ENCODE results near the gene A1BG.

A1BG gene

GRCh38 chr19:58352760-58353671 is at the start of gene A1BG:
Gene A1BG, minus strand, starts transcription at chr19:58353492. Its CDS starts 55 bp downstream, at chr19:58353437.
- DNase-seq, result no peak

GRCh38 chr19:58401840-58402421 is 48.6 kb upstream of the A1BG start:
- no peak for DNase-seq

- DNase-seq, result peak; percentile 99
Observed at GRCh38 chr19:58400916-58401839, 47.9 kb upstream of the A1BG start.

- DNase-seq, result peak; percentile 33
Observed at GRCh38 chr19:58400316-58400915, 47.1 kb upstream of the A1BG start.

- no peak for DNase-seq
Observed at GRCh38 chr19:58399903-58400302, 46.6 kb upstream of the A1BG start.

- DNase-seq, result no peak
Observed at GRCh38 chr19:58398545-58398944, 45.3 kb upstream of the A1BG start.

- no peak for DNase-seq
Observed at GRCh38 chr19:58398087-58398486, 44.8 kb upstream of the A1BG start.

GRCh38 chr19:58397533-58398037 is 44.3 kb upstream of the A1BG start:
- DNase-seq, result no peak

GRCh38 chr19:58396691-58397532 is 43.6 kb upstream of the A1BG start:
- no peak for DNase-seq

- DNase-seq, result no peak
Observed at GRCh38 chr19:58395979-58396627, 42.8 kb upstream of the A1BG start.

GRCh38 chr19:58395220-58395978 is 42.1 kb upstream of the A1BG start, which contains the start of gene RNF225:
Gene RNF225, plus strand, starts transcription at chr19:58395656. Its CDS starts 434 bp downstream, at chr19:58396090.
- DNase-seq, result no peak

- no peak for DNase-seq
Observed at GRCh38 chr19:58394821-58395219, 41.5 kb upstream of the A1BG start.

- no peak for DNase-seq
Observed at GRCh38 chr19:58393725-58394033, 40.4 kb upstream of the A1BG start.

GRCh38 chr19:58392945-58393724 is 39.8 kb upstream of the A1BG start:
- no peak for DNase-seq

- no peak for DNase-seq
Observed at GRCh38 chr19:58388175-58388526, 34.9 kb upstream of the A1BG start.

- DNase-seq, result no peak
Observed at GRCh38 chr19:58387338-58388174, 34.3 kb upstream of the A1BG start.

- peak; percentile 98 for DNase-seq
Observed at GRCh38 chr19:58386576-58387337, 33.5 kb upstream of the A1BG start, which contains the start of gene RPS5. Gene RPS5, plus strand, starts transcription at chr19:58387269. Its CDS starts 869 bp downstream, at chr19:58388138.
